ENCODE measurements around the gene TMEM258.

TMEM258 gene

DNA sequence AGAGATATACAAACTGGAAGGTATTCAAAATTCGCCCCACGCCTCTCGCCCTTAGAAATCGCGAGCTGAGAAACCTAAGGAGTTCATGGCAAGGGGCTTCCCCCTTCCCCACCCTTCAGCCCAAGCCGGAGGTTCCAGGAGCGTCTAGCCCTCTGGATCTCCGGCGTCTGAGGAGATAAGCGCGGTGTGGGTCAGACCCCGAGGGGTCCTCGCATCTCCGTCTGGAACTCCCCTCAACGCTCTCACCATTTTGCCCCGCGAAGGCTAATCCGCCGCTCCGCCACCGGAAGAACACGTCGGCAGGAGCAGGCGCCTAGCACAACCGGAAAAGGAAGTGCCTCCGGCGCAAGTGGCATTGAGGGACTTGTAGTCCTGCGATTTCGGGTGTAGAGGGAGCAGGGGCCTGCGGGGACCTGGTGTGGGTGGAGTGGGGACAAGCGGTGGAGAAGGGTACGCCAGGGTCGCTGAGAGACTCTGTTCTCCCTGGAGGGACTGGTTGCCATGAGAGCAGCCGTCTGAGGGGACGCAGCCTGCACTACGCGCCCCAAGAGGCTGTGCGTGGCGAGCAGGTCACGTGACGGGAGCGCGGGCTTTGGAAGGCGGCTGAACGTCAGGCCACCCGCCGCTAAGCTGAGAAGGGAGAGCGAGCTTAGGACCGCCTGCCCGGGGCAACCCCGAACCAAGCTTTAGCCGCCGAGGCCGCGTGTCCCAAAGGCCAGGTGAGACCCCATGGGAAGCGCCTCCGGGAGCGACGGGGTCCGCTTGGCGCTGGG, at the start of gene TMEM258, which contains the start of gene FEN1:
Gene TMEM258 (minus strand): TSS at position 290 of the 773 bp plus-strand sequence. CDS start 41 bp downstream, at position 249.
Gene FEN1 (plus strand): TSS at position 602 of the 773 bp plus-strand sequence. CDS start 2,451 bp downstream, outside the sequence.
- DNase-seq (ENCODE audit: low spot score): peak; percentile 92

DNA sequence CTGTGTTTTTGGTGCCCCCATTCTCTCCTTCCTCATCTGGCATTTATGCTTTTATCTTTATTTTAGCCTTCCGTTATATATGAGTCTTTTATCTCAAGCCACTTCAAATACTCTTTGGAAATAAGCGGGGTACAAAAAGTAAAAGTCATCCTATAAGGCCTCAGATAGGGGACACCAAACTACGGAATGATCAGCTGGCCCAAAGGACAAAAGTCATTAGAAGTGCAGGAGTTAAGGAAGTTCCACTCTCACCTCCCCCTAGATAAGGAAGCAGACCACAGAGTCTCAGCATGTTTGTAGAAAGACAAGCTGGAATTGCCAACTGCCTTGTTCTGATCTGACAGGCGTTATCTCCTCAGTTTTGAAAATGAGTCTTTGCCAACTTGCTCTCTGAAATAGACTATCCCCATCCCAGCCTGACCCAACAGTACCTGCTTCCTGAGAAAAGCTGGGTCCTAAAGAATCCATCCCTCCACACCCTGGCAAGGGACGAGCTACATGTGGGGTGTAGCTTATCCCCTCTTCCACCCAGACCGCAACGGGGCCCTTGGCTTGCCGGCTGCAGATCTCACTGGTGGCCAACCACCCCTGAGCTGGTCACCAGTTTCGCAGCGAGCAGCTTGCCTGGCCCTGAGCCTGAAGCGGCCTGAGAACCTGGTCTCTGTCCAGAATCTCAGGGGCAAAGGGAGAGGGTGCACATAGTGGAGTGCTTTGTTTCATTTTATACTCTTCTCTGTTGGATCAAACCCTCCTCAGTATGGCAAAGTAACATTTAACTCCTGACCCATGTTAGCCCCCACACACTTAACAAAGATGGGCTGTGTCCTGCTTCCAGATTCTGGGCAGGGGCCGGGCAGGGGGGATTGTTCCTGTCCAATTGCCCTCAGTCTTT, 49.5 kb upstream of the TMEM258 start:
- DNase-seq (ENCODE audit: low spot score): no peak

DNA sequence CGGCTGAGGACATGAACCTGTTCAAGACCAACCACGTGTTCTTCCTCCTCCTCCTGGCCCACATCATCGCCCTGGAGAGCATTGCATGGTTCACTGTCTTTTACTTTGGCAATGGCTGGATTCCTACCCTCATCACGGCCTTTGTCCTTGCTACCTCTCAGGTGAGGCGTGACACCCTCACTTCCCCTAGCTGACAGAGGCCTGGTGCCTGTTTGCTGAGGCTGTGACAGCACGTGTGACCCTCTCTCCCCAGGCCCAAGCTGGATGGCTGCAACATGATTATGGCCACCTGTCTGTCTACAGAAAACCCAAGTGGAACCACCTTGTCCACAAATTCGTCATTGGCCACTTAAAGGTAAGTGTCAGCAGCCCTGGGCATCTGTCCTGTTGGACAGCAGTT, 48.0 kb upstream of the TMEM258 start:
- DNase-seq (ENCODE audit: low spot score): no peak

DNA sequence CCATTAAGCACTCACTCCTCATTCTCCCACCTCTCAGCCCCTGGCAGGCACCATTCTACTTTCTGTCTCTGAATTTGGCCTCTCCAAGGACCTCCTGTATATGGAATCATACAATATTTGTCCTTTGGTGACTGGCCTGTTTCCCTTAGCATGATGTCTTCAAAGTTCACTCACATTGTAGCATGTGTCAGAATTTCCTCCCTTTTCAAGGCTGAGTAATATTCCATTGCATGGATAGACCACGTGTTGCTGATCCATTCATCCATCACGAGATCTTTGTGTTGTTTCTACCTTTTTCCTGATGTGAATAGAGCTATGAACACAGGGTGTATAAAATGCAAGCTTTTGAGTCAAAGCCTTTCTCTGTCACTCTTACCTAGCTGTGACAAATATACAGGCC, 47.3 kb upstream of the TMEM258 start:
- no peak for DNase-seq (ENCODE audit: low spot score)

DNA sequence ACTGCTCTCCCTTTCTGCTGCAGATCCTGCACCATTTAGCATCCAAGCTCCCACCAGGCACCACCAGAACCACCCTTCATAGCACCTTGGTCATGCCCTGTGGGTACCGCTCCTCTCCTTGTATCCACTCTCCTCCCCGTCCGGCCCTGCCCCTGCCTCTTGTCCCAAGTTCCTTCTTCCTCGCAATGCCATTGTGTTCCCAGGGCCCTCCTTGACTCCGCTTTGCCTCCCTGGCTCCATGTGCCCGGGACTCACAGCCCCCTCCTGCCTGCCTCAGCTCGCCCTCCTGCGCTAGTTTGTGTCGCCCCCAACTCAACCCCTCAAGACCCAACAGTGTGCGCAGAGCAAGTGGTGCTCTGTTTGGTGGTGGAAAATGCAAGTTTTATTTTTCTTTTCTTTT, 46.5 kb upstream of the TMEM258 start:
- DNase-seq (ENCODE audit: low spot score): no peak

DNA sequence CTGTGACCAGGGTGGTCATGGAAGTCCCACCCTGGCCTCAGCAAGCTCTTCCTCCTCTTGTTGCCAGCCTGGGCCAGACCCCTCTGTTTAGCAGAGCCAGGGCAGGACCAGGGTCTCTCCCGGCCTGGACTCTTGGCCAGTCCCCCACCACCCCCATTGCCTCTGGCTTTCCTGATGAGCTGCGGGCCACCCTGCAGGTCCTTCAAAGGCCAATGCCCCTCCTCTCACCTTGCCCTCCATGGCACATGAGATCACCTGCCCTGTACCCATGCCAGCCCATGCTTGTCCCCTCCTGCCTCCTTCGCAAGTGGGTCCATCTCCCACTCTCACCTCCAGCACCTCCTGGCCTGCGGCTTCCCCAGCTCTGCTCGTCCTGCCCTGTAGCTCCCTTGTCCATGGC, 46.1 kb upstream of the TMEM258 start:
- no peak for DNase-seq (ENCODE audit: low spot score)

DNA sequence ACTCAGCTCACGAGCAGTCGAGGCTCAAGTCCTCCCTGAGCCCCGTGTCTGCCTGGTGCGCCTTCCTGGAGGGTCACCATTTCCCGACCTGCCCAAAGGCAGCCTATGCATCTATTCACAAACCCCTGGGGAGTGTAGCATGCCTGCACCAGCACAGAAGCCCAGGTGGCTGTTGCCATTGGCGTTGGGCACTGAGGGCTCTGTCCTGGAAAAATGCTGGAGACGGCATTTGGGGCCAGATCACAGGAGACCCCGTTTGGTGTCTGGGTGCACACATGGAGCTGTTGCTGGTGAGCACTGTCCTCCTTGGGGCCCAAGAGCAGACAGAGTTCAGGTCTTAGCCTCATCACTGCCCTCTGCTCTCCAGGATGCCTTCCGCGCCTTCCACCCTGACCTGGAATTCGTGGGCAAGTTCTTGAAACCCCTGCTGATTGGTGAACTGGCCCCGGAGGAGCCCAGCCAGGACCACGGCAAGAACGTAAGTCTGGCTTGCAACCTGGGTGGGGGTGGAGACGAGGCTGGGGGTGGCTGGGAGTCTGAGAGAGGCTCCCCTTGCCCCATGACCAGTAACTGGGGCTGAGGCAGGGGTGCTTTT, 45.1 kb upstream of the TMEM258 start:
- DNase-seq (ENCODE audit: low spot score): no peak

DNA sequence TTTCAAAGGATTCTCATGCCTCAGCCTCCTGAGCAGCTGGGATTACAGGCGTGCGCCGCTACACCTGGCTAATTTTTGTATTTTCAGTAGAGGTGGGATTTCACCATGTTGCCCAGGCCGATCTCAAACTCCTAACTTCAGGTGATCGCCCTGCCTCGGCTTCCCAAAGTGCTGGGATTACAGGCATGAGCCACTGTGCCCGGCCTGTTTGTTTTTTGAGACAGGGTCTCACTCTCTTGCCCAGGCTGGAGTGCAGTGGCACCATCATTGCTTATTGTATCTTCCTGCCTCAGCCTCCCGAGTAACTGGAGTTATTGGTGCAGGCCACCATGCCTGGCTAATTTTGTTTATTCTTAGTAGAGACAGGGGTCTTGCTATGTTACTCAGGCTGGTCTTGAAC, 43.8 kb upstream of the TMEM258 start:
- DNase-seq (ENCODE audit: low spot score): no peak

DNA sequence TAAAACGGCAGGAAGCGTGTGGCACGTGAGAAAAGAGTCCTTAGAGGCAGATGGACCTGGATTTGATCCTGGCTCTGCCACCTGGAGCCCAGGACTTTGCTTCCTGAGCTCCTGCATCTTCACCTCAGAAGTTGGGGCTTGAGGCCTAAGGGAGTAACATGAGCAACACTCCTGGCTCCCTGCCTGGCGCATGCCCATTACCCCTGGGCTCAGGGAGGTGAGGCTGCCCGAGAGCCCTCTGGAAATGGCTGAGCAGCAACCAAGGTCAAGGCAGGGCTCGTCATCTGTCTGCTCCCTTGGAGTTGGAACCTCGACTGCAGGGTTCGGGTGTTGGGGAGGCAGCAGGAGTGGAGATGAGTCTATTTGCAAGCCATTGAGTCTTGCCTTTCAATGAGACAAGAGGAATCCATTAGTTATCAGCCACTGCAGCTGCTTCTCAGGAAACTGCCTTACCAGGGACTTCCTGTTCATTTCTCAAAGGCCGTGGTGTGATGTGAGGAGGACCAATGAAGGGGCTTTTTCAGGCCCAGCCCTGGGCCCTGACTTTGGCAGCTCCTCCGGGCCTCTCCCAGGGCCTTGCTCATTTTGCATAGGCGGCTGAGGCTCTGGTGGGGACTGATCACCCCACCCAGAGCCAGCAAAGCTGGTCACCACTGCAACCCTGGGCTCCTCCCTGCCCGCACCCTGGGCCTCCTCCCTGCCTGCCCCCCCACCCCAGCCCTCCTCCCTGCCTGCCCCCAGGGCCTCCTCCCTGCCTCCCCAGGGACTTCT, 42.1 kb upstream of the TMEM258 start:
- no peak for DNase-seq (ENCODE audit: low spot score)

DNA sequence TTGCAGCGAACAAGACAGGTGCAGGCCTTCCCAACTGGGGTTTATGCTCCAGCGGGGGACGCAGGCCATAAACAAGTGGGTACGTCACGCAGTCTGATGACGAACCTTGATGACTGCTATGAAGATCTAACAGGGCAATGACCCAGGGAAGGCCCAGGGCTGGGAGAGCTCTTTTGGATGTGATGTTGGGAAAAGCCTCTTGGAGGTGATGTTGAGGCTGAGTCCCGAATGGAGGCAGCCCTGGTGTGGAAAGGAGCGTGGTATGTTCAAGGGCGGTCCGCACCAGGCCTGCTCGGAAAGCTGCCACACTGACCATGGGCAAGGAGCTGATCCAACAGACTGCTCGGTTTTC, 41.5 kb upstream of the TMEM258 start:
- no peak for DNase-seq (ENCODE audit: low spot score)

DNA sequence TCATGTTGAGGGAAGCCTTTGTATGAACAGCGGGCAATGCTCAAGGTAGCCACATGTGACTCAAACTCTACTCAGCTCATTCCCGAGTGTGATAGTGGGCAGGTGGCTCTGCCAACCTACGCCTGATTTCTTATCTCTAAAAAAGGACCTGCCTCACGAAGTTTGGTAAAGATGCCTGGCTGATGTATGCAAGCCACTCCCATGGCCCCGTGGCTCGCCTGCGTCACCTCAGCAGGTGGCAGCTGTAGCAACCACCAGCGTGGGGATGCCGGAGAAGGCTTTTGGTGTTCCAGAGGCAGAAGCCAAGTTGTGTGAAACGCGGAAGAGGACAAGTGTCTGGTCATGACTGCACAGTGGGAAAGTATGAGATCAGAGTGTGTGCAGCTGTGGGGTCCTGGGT, 41.1 kb upstream of the TMEM258 start:
- no peak for DNase-seq (ENCODE audit: low spot score)

DNA sequence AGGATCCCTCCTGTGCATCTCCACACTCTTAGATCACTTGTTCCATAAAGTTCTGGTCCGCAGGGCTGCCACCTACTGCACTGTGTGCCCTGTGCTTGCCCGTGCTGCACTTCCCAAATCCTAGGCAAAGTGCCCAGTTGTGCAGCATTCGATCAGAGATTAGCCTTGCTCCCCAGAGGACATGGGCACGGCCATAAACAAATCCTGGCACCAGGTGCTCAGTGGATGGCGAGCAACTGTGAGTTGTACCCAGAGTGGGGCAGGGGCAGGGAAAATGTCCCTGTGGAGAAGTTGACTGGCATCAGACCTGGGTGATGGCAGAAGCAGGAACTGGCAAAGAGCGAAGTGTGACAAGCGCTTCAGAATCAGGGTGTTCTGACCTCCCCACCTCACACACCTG, 40.4 kb upstream of the TMEM258 start:
- no peak for DNase-seq (ENCODE audit: low spot score)

DNA sequence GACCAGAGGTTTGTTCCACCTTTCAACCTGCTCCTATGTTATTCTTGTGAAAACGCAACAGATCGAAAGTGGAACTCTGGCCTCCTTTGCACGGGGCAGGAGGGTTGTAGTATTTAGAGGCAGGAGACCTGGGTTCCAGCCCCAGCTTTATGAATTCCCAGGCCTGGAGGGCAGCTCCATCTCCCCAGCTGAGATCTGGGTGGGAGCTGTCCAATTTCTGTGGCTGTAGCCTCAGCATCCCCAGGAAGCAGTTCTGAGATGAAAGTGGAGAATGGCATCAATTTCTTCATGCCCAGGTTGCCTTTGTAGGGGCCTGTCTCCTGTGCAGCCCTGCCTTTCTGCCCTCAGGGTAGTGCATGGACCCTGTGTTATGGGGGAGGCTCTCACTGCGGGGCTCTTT, 39.8 kb upstream of the TMEM258 start:
- DNase-seq (ENCODE audit: low spot score): no peak

DNA sequence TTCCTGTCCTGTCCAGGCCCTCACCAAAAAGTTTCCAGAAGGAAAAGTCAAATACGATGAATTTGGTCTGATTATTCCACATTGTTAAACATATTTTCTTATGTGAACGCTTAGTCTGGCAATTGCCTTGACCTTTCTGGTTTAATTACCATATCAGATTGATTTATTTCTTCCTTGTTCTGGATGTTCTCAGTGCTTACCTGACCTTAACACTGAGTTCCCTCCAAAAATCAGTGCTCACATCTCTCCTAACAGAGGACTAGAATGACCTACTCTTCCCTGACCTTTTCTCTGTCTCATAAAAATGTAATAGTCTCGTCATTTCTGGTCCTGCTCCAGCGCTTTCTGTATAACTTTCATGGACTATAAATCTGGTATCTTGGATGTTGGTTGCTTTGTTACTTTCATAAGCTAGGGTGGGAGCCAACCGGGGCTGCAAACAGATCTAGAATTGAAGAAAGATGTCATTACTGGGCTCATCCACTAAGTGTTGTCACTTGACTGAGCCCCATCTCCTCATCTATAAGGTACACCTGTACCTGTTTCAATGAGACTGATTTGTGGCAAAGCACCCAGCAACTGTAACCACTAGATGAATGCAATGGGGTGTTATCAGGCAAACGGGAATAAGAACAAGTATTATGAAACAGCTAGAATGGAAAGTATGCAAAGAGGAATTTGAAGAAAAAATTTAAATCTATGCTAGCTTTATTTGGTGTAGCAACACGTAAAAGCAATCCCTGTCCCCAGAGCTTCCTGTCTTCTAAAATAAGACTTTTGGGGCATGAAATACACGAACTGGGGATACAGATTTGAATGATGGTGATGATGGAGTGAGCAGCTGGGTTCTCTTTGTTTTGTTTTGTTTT, 38.1 kb upstream of the TMEM258 start:
- DNase-seq (ENCODE audit: low spot score): no peak

DNA sequence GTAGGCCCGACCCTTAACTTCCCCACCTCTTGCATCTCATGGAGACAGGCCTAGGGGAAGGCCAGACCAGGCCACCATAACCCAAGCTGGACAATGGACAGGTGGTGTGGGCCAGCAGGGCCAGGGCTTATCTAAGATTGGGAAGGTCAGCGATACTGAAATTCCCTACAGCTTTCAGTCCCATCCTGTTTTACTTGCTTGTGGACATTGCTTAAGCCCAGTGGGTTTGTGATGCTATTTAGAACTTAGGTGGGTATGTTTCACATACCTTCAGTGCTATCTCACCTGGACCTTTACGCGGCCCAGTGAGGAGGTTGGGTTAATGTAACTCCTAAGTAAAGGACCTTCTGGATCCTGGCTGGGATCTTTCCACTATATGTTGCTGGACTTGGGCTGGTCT, 37.4 kb upstream of the TMEM258 start:
- no peak for DNase-seq (ENCODE audit: low spot score)

DNA sequence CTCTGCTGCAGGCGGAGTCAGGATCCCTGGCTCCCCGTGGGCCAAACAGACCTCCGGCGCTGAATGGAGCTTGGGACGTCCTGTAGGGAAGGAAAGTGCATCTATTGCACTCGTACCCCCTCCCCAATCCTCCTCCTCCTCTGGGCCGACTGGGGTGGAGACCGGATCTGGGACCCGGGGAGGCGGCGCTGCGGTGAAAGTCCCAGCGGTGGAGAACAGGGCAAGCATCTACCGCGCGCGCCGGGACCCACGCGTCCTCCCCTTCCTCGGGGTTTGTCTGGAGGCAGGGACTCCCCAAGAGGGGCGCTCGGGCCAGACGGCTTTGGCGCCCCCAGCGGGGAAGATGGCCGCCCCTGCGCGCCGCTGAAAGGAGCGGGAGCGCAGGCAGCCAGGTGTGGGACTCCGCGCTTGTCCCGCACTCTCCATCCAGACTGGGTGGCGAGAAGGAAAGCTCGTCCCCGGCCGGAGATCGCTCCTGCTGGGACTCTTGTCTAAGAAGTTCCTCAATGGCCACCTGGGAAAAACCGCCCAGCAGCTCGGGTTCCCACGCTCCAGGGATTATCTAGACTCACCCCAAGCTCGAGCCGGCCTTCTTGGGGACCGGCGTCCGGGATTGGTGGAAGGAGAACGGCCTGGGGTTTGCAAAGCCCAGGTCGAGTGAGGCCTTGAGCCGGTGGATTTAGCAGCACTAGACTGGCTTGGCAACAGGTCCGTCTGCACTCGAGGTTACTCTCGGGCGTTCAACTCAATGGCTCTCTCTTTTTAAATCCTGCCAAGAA, 36.4 kb upstream of the TMEM258 start:
- no peak for DNase-seq (ENCODE audit: low spot score)

DNA sequence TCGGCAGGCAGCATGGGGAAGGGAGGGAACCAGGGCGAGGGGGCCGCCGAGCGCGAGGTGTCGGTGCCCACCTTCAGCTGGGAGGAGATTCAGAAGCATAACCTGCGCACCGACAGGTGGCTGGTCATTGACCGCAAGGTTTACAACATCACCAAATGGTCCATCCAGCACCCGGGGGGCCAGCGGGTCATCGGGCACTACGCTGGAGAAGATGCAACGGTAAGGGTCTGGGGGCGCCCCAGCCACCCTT, 35.9 kb upstream of the TMEM258 start:
- no peak for DNase-seq (ENCODE audit: low spot score)

DNA sequence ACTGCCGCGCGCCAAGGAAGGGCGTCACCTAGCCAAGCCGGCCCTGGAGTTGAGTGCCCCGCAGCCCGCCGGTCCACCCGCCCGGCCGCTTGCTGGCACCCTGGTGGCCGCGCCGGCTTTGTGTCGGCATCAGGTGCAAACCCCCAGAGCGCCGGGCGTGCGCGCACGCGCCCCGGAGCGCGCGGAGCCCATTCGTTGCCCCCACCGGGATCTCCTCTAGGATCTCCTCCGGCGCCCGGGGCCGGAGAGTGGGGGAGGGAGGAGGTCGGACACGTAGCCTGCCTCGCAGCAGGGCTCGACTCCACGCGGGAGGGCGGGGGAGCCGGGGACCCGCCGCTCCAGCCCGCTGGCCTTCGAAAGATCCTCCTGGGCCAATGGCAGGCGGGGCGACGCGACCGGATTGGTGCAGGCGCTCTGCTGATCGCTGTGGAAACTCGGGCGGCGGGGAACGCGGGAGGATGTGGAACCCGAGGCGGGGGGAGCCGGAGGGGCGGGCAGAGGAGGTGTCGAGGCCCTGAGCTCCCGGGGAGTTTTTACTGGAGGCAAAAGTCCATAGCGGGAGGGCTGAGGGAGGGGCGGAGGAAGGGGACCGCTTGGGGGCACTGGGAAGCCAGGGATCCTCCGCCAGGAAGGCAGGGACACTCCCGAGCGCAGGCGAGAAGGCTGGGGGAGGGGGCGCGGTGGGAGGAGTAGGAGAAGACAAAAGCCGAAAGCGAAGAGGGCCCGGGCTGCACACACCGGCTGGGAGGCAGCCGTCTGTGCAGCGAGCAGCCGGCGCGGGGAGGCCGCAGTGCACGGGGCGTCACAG, 35.4 kb upstream of the TMEM258 start, which contains the start of gene FADS2:
Gene FADS2 (plus strand): TSS at position 730 of the 808 bp plus-strand sequence. CDS start 91 bp downstream, outside the sequence.
- no peak for DNase-seq (ENCODE audit: low spot score)

DNA sequence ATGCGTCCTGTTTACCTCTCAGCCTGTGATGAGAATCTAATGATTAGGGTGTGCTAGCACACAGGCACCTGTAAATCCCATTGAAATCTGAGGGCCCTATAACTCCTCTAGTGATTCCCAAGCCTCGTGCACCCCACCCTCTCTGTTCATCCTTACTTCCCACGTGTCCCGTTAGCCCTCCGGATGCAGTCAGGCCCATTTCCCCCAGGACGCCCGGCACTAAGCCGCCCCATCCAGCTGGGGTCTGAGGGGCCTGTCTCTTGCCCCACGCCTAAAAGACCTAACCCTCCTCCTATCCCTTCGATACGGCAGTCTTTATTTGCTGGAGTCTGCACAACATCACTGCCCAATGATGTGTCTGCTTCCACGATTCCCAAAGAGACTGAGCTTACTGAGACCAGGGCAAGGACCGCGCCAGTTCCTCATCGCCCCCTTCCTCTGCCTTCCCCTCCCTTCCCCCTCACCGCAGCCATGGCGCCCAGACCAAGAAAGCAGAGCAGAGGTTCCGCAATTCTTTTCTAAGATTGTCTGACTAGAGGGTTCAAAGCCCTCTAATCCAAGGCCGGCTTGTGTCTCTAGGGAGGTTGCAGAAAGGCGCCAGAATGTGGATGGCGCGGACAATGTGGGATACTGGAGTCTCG, 34.7 kb upstream of the TMEM258 start:
- no peak for DNase-seq (ENCODE audit: low spot score)

All from LoVo (cell line).